GM06990 (cell line): ENCODE data around the gene PKD1L1.

Experiments
- DNase-seq: peaks from one replicate; pipeline ENCODE4 v3.0.0-alpha.2; 2011; ENCODE audit not compliant: insufficient read length; ENCODE audit errors: extremely low read depth
- H3K27me3 ChIP-seq: replicated peaks from 2 replicates; pipeline ENCODE4 v1.6.0; 2011; ENCODE audit warnings: low read length; ENCODE audit not compliant: control insufficient read depth, insufficient read depth
- H3K36me3 ChIP-seq: 2 replicates; pipeline ENCODE4 v1.5.1; 2011; ENCODE audit warnings: low read length; ENCODE audit not compliant: control insufficient read depth, insufficient read depth
- H3K4me3 ChIP-seq: replicated peaks from 2 replicates; pipeline ENCODE4 v1.5.1; 2011; ENCODE audit warnings: low read depth, mild to moderate bottlenecking, control low read depth, low read length
- CTCF ChIP-seq: IDR thresholded peaks from 2 replicates; pipeline ENCODE4 v1.5.1; 2011; ENCODE audit warnings: low read length, control low read depth, mild to moderate bottlenecking, inconsistent platforms; ENCODE audit not compliant: insufficient read depth, poor library complexity, severe bottlenecking

PKD1L1 gene

GRCh38 chr7:47786557-47787248 lies 161.6 kb downstream of the PKD1L1 start:
- no peak for TF ChIP-seq CTCF
- no peaks in the 10 kb centered on the region for H3K27me3 ChIP-seq
- H3K36me3 ChIP-seq: no peaks in the 10 kb centered on the region
- DNase-seq: no peak
- H3K4me3 ChIP-seq: no peak overlapping the region

GRCh38 chr7:47785923-47786556 lies 162.2 kb downstream of the PKD1L1 start:
- Histone ChIP-seq H3K27me3 (no peaks in the 10 kb centered on the region), H3K4me3 (no peak overlapping the region), H3K36me3 (no peaks in the 10 kb centered on the region)
- no peak for DNase-seq
- no peak for TF ChIP-seq CTCF

- no peak overlapping the region for H3K4me3 ChIP-seq
- no peak for DNase-seq
- H3K27me3 ChIP-seq: no peaks in the 10 kb centered on the region
- TF ChIP-seq CTCF: no peak
- no peaks in the 10 kb centered on the region for H3K36me3 ChIP-seq
Measured at GRCh38 chr7:47783456-47784223, 164.6 kb downstream of the PKD1L1 start.

- no peak overlapping the region for H3K4me3 ChIP-seq
- H3K27me3 ChIP-seq: no peaks in the 10 kb centered on the region
- H3K36me3 ChIP-seq: no peaks in the 10 kb centered on the region
- DNase-seq: no peak
- TF ChIP-seq CTCF: no peak
Measured at GRCh38 chr7:47782792-47783191, 165.5 kb downstream of the PKD1L1 start.

GRCh38 chr7:47782022-47782421 lies 166.2 kb downstream of the PKD1L1 start:
- no peak for TF ChIP-seq CTCF

More at GRCh38 chr7:47782022-47782421, 166.2 kb downstream of the PKD1L1 start:
- no peaks in the 10 kb centered on the region for H3K27me3 ChIP-seq
- DNase-seq: no peak
- H3K36me3 ChIP-seq: no peaks in the 10 kb centered on the region
- H3K4me3 ChIP-seq: no peak overlapping the region
